M059J (cell line): ENCODE results near the gene TMEM18. TPM values are rescaled to one million over a fixed set of nuclear protein-coding genes. Genes with fewer than 3 reads are reported as not detected.

Experiments
- DNase-seq: peaks from one replicate; pipeline ENCODE4 v3.0.0-alpha.2; 2012; ENCODE audit warnings: low read depth
- total RNA-seq: library from RNA; depleted of rRNA; stranded (reverse); fragments of >200 nt; shearing (Covaris generic); gene quantifications from 2 replicates; pipeline ENCODE4 v1.2.3, GENCODE V29; 2014

The TMEM18 gene
- total RNA-seq, 1 experiment from 2014 or later = 29.9 TPM

DNA sequence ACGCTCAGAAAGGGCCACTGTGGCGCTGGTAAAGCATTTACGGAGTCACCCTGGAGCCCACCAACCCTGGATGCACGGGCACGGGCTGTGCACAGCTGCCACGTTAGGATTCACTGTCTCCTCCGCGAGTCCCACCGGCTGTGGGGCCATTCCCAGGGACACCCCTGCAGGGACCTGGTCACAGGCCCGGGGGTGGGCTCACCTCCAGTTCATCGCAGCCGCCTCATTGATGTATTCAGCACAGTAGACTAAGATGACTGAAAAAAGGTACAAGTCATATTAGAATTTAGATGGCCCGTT lies 4.7 kb downstream of the TMEM18 start:
- DNase-seq = no peak

DNA sequence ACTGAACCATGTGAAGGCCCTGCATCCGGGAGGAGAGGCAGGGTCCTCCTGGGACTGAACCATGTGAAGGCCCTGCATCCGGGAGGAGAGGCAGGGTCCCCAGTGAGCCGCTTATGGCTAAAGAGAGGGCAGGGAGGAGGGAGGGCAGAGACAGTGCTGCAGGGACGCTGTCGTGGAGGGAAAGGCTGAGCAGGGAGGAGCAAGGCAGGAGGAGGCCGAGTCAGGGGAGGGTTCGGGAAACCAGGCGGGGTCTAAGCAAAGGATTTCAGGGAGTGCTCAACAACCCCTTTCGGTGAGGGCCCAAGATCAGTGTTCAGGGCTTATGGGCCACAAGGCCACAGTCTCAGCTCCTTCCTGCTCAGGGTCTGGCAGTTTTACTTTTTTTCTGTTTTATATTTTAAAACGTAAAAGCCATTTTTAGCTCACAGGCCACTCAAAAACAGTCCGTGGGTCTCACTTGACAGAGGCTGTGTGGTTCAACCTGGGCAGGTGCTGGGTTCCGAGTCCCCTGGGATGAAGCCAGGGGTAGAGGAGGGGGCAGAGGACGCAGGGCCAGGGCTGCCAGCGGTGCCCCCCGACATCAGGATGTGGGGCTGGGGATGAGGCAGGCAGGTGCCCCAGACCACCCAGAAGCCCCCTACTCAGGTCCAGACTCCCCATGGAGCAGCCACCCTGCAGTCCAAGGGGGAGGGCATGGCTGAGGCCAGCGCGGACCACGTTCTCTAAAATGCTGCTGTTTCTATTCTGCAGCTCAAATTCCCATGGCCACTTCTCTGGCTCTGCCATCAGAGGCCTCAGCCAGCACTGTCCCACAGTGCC lies 5.2 kb downstream of the TMEM18 start:
- no peak for DNase-seq

DNA sequence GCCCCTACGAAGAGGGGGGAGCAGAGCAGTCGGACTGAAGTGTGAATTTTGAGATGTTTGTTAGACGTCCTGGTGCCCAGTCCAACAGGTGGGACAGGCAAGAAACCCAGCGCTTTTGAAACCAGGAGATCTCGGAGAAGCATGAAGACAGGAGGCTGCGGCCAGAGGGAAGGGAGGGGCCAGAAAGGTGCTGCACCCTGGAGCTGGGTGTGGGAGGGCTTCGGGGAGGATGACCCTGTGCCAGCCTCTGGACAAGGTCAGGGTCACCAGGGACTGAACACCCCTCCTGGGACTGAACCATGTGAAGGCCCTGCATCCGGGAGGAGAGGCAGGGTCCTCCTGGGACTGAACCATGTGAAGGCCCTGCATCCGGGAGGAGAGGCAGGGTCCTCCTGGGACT lies 6.1 kb downstream of the TMEM18 start:
- DNase-seq = no peak

DNA sequence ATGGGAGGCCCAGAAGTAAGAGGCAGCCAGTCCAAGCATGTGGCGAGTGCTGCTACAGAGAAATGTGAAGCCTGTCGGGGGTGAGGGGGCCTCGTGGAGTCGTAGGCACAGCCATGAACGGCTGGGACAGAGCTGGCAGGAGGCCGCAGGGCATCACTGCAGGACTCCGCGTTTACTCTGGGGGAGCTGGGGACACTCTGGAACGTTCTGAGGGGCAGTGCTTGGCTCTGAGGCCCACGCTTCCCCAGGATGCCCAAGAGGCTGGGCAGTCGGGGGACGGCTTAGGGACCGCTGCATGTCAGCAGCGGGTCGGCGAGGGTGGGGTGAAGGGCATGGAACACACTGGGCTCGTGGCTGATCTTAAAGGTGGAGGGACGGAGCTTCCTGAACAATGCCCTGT lies 6.6 kb downstream of the TMEM18 start:
- DNase-seq = no peak

DNA sequence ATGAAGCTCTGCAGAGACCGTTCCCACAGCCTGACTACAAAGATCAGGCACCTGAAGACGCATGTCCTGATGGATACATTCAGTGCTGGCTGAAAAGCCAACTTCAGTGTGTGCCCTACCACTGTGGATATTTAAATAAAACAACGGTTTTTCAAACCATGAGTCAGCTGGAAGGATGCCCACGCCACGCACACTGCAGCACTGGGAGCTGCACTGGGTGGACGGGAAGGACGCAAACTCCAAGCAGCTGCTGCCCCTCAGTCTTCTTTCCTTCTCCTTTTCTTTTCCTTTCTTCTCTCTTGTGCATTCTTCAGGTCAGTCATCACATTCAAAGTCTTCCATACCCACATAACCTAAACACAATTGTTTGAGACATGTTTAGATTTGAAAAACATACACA lies 7.9 kb downstream of the TMEM18 start:
- peak; percentile 32 for DNase-seq

DNA sequence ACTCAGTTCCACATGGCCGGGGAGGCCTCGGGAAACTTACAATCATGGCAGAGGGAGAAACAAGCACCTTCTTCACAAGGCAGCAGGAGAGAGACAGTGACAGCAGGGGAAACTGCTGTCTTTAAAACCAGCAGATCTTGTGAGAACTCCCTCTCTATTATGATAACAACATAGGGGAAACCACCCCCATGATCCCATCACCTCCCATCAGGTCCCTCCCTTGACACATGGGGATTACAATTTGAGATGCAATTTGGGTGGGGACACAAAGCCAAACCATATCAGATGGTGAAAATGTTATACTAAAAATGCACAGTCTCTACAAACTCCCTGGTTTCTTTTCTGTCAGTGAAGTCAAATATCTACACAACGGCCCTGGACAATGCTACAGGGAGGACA lies 9.2 kb downstream of the TMEM18 start:
- no peak for DNase-seq

DNA sequence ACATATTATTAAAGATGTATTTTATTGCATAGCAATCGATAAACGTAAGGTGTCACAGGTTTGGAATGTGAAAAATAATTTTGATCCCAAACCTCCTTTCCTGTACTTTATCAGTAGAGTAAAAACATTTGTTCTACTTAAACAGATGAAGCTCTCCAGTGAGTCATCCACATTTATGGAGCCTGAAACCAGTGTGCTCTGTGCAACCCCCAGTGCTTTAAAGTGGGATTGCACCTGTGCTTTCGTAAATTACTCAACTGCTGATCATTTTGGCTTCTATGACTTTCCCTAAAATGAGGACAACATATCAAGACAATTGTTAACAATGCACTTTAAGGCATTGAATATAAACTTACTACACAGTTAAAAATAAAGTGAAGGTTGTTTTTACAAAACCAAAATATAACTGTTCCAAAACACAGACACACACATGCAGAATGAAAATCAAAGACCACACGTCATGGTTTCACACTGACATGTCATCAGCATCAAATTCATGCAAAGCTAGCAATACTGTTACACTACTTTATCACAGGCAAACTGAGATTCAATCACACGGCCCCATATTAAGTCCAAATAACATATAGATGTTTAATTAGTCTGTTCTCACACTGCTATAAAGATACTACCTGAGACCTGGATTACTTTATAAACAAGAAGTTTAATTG lies 9.7 kb downstream of the TMEM18 start:
- DNase-seq = peak; percentile 65

DNA sequence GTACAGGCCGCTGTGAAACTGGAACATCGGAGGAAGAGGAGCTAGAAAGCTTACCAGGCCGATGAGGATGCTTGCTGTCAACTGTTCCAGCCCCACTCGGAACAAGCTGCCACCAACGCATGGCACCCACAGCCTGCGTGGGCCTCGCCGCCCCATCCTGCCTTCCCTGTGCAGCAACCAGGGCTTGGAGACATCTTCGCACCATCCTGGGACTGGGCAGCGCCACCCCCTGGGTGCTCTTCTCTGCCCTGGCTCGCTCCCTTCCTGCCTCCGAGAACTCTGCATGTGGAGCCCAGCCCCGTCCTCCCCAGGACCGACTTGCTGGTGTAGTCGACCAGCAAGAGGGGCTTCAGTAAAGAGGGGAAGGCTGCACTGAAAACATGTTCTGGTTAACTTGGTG lies 10.8 kb downstream of the TMEM18 start:
- DNase-seq = no peak

DNA sequence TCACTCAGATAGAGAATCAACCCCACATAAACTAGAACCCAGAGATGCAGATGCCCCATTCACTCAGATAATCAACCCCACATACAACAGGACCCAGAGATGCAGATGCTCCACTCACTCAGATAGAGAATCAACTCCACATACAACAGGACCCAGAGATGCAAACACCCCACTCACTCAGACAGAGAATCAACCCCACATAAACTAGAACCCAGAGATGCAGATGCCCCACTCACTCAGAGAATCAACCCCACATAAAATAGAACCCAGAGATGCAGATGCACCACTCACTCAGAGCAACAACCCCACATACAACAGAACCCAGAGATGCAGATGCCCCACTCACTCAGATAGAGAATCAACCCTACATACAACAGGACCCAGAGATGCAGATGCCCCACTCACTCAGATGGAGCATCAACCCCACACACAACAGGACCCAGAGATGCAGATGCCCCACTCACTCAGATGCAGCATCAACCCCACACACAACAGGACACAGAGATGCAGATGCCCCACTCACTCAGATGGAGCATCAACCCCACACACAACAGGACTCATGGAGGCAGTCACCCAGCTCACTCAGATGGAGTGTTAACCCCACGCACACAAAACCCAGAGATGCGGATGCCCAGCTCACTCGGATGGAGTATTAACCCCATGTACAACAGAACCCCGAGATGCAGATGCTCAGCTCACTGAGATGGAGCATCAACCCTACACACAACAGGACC lies 11.7 kb downstream of the TMEM18 start:
- no peak for DNase-seq

DNA sequence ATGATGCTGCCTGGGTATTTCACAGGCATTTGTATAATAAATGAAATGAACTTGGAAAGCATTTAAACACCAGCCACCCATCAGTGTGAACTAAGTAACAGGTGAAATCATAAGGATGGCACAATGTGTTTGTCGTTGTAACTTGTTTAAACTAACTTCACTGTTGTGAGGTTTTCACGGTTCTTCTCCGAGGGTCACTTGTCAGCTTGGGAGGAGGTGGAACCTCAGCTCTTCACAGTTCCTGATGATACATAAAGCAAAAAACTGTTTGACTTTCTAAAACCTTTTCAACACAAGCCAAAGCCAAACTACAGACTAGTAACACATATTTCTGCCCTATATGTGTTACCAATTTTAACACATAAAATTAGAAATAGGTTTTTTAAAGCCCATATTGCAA lies 13.1 kb downstream of the TMEM18 start:
- DNase-seq = no peak

DNA sequence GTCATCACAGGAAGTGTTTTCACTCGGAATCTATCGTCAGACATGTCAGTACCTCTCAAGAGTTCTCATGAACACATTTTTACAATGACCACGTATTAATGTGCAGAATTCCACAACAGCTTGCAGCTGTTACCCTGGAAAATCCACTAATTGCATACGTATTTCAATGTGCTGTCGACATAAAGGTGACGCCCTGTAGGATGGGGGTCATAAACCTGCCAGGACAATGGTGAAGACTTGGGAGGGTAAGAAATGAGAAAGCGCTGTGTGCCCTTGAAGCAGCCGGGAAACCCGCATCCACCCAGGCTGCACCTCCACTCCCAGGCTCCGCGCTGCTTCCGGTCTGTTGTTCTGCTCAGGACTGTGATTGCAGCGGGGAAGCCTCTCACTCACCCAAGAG lies 14.0 kb downstream of the TMEM18 start:
- no peak for DNase-seq

DNA sequence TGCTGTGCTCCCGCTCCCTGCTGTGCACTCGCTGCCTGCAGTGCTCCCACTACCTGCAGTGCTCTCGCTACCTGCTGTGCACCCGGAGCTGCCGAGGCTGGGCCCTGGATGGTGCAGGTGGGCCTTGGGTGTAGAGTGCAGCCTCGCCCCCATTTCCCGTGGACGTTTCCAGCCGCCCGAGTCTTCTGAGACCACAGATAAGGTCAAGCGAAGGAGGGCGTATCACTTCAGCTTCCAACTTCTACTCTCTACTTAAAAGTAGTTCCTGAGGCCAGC lies 15.9 kb downstream of the TMEM18 start:
- no peak for DNase-seq

DNA sequence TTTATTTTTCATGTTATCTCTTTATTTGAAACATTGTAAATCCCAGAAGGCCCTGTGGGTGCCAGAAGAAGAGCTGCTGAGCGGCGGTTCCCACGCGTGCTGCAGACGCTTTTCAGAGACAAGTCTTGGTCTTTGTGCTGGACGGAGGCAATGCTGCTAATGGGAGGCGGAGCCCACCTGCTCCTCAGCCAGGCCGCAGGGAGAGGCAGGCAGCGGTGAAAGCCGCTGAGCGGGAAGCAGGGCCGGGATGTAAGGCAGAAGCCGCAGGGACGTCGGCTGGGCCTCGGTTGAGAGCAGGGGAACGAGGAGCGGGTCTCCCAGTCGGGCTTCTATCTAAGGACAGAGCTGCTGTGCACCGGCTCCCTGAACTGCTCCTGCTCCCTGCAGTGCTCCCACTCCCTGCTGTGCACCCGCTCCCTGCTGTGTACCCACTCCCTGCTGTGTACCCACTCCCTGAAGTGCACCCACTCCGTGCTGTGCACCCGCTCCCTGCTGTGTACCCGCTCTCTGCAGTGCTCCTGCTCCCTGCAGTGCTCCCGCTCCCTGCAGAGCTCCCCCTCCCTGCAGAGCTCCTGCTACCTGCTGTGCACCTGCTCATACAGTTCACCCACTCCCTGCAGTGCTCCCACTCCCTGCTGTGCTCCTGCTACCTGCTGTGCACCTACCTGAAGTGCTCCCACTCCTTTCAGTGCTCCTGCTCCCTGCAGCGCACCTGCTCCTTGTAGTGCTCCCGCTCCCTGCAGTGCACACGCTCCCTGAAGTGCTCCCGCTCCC lies 16.4 kb downstream of the TMEM18 start:
- DNase-seq = no peak

DNA sequence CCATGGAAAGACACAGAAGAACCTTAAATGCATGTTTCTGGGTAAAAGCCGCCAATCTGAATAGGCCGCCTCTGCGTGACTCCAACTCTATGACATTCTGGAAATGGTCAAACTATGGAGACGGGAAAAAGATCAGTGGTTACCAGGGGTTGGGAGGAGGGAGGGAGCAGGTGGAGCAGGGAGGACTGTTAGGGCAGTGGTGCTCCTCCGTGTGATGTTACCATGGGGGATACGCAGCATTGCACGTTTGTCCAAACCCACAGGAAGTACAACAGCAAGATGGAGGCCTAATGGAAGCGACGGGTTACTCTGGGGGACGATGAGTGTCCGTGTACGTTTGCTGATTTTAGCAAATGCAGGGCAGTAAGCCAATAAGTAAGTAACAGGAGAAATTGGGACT lies 17.2 kb downstream of the TMEM18 start:
- no peak for DNase-seq

DNA sequence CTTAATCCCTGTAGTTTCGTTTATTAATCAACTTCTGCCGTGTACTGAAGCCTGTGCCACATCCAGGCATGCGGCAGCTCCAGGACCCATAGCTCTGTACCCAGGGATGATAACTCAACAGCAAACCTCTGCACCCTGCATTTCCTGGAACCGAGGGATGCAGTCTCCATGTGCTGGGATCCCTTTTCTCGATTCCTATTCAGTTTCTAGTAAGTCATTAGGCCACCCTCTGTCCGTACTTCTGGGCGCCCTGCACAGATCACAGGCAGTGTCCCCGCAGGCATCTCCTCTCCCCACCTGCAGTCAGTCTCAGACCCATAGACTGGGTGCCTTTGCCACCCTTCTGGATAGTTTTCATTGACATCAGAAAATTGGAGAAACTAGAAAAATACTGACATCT lies 18.8 kb downstream of the TMEM18 start:
- no peak for DNase-seq

DNA sequence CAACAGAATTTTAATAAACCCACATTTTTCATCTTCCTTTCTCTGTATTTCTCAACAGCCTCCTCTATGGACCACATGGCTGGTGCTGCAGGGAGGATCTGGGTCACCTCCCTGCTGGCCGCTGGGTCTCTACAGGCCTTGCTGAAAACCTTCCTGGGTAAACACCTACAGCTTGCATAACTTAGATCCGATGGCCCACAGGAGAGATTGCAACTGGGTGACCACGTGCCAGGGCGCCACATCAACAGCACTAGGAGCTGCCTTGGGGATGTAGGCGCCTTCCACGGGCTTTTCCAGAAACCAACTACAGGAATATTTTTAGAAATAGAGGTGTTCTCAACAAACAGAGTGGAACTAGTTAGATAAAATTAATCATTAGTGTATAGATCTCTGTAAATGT lies 19.4 kb downstream of the TMEM18 start:
- no peak for DNase-seq

DNA sequence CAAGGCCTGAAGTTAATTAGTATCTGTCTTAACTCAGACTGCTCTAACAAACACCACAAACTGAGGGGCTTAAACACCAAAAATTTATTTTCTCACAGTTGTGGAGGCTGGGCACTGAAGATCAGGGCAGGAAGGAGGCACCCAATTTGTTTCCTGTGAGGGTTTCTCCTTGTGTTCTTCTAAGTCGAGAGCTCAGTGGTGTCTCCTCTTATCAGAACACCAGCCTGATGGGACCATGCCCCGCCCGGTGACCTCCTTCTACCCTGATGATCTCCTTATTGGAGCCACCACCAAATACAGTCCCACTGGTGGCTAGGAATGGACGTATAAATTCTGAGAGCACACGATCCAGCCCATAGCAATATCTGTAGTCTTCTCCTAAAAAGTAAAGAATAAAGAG lies 20.5 kb downstream of the TMEM18 start:
- no peak for DNase-seq

DNA sequence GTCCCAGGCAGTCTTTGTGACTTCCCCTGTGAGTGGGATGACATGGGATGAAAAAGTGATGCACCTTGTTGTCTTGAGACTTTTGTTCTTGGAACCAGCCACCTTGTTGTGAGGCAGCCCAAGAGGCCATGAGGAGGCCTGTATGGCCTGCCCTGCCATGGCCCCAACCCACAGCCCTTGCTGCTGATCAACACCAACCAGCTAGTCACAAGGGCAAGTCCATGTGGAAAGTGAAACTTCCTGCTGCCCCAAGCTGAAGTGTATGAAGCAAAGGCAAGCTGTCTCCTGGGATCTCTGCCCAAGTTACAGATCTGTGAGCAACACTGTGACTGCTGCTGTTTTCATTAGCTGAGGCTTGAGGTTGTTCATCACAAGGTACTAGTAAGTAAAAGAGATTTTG lies 21.6 kb downstream of the TMEM18 start:
- DNase-seq = peak; percentile 17

DNA sequence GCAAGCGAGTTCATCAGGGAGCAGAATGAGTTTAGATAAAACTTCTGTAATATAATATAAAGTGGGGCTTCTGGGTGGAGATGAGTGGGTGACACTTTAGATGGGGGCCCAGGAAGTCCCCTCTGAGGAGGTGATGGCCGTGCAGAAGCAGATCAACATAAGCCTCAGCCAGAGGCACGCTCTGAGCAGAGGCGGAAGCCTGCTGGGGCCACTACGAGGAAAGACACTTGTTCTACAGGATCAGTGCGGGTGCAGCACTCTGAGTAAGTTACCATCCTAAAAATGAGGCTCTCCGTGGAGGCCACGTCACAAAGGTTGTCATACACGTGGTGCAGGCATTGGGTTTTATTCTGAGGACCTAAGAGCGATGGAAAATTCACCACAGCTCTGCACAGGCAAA lies 22.3 kb downstream of the TMEM18 start:
- no peak for DNase-seq

DNA sequence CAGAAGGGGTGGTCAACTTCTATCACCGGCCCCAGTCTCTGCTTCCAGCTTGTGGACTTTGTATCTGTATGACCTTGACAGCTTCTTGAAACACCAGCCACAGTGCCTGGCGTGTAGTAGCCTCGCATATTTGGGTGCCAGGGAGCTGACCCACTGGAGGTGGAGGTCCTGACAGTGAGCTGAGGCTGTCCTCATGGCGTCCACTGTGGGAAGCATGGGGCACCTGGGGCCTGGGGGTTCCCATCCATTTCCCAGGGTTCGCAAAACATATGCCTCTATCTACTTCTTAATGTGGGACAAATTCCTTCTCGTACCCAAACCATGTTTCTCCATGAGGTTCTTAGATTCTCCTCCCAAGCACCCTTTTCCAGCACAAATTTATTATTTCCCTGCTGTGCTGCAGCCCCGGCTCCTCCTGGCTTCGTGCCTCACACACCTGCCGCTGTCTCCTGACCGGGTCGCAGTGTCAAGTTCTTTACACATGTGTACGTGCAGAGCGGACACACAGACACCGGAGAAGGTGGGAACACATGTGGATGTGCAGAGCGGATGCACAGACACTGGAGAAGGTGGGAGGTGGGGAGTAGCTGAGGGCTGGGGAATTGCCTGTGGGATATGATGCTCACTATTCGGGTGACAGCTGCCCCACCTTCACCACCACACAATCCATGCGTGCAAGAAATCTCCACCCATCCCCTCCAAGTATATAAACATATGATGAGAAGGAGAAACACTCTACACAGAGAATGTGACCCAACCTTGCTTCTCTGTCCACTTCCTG lies 23.4 kb downstream of the TMEM18 start:
- DNase-seq = no peak

DNA sequence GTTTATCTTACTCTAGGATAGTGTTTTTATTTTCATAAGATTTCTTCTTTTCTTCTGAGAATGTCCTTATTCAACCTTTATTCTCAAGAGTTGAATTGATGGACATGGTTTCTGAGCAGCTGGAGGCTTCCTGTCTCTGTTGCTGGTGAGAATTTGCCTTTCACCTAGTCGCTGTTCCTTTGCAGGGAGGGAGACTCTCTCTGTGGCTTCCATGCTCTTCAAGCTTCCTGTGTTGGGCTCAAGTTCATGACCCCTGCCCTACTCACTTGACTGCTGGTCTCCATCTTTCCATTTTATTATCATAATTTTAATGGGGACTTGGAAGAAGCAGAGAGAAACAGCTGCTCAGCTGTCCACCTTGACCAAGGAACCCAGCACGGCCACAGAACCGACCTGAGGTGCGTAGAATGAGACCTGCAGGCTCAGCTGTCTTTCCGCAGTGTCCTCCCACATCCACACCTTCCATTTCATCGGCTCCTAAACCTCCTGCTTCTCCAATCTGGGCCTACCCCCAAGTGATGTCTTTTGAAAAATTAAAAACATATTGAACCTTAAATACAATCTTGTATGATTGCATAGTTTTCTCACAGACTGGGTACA lies 24.2 kb downstream of the TMEM18 start:
- no peak for DNase-seq
